HG03025 (cell line): ENCODE measurements around the gene APOA5.
A peak's percentile ranks its signal among the peaks of the same experiment; 100 is the strongest.
"Not testable (repeated sequence)": the region's sequence is repeated elsewhere in the genome, so short reads cannot be mapped to it uniquely, and the experiment has no call there.

Source experiments
- ATAC-seq: cut with Tn5 transposase; IDR thresholded peaks from one replicate; pipeline ENCODE4 v1.9.1; 2021; ENCODE audit warnings: mild to moderate bottlenecking, moderate library complexity; ENCODE audit not compliant: unreplicated experiment, low FRiP score

APOA5 gene, protein sequence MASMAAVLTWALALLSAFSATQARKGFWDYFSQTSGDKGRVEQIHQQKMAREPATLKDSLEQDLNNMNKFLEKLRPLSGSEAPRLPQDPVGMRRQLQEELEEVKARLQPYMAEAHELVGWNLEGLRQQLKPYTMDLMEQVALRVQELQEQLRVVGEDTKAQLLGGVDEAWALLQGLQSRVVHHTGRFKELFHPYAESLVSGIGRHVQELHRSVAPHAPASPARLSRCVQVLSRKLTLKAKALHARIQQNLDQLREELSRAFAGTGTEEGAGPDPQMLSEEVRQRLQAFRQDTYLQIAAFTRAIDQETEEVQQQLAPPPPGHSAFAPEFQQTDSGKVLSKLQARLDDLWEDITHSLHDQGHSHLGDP

DNA sequence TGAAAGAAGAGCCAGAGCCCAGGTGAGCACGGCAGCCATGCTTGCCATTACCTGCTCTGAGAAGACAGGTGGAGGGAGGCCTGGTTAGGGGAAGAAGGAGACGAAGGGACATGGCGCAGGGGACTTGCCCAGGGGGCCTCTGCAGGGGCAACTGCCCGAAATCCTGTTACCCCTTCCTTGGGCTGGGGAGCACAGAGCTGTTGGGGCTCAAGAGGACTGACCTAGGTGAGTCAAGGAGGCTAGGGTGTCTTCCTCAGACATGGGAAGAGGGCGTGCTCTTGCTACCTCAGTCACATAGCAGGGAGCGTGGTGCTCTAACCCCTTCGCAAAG lies at the start of gene APOA5:
Gene APOA5, minus strand, starts transcription at position 67 of the 331 bp plus-strand sequence. Its CDS starts 19 bp downstream, at position 48.
- no peak for ATAC-seq

DNA sequence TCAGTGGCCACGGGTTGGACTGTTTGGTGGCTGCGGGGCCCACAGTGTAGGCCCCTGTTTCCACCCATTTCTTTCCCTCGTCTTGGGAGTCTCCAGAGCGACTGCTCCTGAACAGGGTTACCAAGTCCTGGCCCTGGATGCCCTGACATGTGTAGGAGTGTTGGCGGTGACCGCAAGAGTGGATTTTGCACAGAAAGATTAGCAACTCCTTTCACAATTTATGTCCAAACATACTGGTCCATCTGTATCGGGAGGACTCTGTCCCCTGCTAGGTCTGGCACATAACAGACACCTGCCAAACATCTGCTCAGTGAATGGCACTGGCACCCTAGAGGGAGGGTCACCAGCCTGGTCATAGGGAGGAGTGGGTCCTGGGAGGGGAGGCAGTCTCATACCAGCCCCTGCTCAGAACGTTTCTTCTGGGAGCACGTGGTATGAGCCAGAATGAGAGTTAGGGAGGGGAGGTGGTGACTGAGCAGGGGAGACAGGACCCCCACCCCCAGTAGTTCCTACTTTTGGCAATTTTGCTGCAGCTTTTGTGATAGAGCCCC lies 49.1 kb upstream of the APOA5 start:
- ATAC-seq: no peak

DNA sequence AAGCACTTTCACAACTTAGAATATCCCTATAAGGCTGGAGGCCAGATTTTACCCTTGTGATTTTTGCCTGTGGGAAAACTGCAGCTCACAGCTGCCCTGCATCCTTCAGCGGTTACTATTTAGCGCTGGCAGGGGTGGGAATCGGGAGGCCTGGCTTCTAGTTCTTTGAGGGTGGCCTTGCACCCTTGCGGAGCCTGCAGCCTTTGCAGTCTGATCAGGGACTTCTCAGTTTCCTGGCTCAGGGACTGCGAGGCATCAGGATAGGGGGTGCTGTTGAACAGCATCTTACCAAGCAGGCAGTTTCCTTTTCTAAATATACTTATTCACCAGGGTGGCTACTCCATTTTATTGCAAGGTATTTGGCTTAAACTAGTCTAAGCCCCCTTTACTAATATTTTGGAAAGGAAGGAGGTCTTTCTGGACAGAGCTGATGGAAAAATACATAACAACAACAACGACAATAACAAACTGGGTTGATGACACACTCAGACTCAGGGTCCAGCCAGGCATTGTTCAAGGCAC lies 48.6 kb upstream of the APOA5 start:
- ATAC-seq: no peak

DNA sequence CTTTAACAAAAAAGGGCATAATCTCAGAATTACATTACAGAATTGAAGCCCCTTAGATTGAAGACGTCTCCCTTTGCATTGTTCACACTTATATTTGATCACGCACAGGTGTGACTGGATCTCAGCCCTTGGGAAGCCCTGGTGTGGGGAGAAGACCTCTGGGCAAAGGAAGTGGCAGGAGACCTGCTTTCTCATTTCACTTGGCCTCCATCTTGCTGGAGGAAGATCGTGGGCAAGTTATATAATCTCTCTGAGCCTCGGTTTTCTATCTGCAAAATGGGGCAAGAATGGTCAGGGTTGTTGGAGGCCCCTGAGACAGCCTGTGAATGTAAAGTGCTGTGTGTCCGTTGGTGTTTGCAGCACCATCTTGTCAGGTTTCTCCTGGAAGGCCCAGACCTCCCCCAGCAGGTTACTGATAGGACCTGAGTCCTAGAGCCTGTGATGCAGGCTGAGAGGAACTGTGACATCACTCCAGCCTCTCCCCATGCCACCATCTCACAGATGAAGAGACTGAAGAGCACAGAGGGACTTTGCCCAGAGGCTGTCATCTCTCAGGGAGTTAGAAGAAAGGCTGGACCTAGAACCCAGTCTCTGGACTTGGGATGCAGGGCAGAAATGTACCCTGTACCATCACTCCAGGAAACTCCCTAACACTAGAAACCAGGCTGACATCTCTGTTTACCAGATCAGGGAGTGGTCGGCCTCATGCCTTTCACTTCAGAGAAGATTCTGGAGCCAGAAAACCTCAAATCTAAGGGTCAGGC lies 46.8 kb upstream of the APOA5 start:
- no peak for ATAC-seq

DNA sequence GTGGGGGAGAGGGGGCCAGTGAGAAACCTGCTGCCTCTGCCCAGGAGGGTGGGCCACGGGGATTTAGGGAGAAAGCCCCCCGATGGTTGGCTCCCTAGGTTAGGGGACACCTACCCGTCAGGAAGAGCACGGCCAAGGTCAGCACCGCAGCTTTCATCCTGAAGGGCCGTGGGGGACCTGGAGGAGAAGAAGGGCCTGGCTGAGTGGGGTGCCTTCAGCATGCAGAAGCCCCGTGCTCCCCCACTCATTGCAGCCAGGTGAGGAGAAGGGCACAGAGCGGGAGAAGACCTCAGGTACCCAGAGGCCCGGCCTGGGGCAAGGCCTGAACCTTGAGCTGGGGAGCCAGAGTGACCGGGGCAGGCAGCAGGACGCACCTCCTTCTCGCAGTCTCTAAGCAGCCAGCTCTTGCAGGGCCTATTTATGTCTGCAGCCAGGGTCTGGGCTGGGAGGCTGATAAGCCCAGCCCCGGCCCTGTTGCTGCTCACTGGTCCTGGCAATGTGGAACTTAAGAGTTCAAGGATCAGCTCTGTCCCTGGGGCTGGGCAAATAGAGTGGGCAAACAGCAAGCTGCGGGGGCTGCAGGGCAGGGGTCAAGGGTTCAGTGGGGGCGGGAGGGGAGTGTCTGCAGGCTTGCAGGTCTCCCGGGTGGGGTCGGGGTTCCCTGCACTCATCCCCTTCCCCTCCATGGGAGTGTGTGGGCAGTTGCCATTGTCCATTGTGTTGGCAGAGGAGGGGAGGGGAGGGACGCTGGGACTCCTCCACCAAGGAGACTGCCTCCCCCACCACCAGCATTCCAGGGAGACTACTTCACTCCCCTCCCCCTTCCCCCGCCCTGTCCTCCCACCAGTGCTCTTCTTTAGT lies 45.8 kb upstream of the APOA5 start, which contains the start of gene APOA1:
Gene APOA1, minus strand, starts transcription at position 392 of the 861 bp plus-strand sequence. Its CDS starts 235 bp downstream, at position 157.
- ATAC-seq: no peak

DNA sequence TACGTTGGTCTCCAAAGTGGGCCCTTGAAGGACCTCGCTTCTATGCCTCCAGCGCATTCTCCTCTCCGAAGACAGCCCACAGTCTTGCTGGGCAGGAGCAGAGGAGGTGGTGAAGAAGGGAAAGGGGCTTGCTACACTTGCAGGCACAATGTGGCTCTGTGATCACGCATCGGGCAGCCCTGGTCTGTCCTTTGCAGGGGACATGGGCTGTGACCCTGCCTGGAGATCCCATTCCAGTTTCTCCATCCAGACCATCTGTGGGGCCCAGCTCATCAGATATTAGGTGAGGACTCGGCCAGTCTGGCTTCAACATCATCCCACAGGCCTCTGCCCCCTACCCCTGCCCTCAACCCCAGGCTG lies 44.9 kb upstream of the APOA5 start:
- ATAC-seq: no peak

DNA sequence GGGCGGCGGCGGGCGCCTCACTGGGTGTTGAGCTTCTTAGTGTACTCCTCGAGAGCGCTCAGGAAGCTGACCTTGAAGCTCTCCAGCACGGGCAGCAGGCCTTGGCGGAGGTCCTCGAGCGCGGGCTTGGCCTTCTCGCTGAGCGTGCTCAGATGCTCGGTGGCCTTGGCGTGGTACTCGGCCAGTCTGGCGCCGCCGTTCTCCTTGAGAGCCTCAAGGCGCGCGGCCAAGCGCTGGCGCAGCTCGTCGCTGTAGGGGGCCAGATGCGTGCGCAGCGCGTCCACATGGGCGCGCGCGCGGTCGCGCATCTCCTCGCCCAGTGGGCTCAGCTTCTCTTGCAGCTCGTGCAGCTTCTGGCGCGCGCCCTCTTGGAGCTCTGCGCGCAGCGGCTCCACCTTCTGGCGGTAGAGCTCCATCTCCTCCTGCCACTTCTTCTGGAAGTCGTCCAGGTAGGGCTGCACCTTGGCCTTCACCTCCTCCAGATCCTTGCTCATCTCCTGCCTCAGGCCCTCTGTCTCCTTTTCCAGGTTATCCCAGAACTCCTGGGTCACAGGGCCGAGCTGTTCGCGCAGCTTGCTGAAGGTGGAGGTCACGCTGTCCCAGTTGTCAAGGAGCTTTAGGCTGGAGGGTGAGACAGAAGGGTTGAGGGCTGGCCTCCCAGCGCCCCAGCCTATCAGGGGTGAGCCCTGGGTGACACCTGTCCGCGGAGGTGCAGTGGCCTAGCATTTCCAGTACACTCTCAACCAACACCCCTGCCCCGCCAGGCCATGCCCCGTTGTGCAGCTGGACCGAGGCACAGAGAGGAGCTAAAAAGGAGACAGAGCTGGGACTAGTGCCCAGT lies 44.3 kb upstream of the APOA5 start:
- ATAC-seq: peak; percentile 60

DNA sequence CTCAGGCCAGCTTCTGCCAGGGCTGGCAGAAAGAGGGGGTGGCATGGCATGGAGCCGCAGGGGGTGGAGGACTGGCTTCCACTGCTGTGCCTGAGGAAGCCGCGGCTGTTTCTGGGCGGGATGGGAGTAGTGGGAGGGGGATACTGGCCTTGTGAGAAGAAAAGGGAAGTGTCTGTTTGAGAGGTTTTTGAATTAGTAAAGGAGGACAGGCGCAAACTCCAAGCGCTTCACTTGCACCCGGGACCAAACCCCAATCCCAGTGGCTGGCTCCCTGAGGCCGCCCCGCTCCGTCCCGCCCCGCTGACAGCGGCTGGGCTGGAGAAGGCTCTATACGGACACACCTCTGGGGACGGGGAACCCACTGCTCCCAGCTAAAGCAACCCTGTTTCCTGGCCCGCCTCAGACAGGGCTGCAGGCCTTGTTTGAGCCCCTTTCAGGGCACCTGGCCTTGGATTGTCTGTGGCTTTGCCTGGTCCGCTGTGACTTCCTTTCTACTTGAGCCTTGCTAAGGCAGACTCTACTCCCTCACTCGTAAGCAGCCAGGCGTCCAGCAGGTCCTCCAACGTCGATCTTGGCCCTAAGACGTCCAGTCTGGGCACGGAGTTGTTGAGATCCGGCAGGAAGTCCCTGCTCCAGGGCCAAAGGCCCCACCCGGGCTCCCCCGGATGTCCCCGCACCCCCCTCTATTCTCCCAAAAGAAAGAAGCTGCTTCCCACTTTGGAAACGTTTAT lies 43.5 kb upstream of the APOA5 start:
- ATAC-seq: no peak

DNA sequence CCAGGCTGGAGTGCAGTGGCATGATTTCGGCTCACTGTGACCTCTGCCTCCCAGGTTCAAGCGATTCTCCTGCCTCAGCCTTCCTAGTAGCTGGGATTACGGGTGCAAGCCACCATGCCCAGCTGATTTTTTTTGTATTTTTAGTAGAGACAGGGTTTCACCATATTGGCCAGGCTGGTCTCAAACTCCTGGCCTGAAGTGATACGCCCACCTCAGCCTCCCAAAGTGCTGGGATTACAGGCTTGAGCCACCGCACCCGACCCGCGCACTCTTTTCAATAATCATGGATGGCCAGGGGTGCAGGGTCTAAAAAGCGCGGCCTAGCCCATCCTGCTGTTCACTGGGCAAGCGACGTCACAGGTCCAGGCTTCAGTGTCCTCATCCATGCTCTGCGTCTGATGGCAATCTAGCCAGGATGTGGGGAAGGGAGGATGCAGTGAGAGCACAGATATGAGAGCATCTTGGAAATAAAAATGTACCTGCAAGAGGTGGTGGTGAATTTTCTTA lies 42.9 kb upstream of the APOA5 start:
- ATAC-seq: not testable (repeated sequence)

DNA sequence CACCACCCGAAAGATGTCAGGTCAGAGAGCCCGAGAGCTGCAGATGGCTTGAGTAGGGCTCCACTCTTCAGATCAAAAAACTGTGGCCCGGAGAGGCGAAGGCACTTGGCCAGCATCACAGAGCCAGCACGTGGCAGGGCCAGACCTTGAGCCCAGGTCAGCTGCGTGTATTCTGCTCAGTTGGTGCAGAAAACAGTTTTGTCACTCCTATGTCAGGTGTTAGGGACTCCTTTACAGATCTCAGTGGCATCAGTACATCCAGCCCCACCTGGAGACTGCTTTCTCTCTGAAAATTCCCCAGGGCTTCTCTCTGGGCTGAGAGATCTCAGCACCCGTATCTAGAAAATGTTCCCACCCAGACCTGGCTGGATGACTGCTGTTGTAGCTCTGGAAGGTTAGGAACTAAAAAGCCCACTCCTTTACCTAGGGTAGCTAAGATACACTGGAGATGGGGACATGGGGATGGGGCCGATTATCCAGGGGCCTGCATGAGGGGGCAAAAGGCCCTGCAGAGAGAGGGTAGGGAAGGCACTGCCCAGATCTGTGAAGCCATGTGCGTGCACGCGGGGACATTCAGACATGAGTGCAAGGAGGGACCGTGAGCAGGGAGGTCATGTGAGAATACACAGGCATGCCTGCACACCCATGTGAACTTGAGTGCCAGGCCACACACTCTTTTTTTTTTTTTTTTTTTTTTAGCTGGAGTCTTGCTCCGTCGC lies 42.3 kb upstream of the APOA5 start:
- no peak for ATAC-seq

DNA sequence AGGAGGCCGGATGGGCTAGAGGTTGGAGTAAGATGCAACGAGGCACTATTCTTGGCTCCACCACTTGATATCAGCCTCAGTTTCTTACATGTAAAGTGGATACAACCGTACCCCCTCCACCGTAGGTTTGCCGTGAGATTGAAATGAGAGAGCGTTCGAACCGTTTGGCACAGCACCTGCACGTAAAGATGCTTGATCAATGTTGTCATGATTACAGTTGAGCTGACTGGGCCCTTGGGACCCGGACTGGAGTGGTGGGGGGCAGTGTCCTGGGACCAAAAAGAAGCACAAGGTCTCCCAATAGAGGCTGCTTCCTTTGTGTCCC lies 41.8 kb upstream of the APOA5 start:
- no peak for ATAC-seq

DNA sequence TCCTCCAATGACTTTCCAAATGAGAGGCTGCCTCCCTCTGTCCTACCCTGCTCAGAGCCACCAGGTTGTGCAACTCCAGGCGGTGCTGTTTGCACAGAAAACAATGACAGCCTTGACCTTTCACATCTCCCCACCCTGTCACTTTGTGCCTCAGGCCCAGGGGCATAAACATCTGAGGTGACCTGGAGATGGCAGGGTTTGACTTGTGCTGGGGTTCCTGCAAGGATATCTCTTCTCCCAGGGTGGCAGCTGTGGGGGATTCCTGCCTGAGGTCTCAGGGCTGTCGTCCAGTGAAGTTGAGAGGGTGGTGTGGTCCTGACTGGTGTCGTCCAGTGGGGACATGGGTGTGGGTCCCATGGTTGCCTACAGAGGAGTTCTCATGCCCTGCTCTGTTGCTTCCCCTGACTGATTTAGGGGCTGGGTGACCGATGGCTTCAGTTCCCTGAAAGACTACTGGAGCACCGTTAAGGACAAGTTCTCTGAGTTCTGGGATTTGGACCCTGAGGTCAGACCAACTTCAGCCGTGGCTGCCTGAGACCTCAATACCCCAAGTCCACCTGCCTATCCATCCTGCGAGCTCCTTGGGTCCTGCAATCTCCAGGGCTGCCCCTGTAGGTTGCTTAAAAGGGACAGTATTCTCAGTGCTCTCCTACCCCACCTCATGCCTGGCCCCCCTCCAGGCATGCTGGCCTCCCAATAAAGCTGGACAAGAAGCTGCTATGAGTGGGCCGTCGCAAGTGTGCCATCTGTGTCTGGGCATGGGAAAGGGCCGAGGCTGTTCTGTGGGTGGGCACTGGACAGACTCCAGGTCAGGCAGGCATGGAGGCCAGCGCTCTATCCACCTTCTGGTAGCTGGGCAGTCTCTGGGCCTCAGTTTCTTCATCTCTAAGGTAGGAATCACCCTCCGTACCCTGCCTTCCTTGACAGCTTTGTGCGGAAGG lies 40.9 kb upstream of the APOA5 start:
- ATAC-seq: no peak

DNA sequence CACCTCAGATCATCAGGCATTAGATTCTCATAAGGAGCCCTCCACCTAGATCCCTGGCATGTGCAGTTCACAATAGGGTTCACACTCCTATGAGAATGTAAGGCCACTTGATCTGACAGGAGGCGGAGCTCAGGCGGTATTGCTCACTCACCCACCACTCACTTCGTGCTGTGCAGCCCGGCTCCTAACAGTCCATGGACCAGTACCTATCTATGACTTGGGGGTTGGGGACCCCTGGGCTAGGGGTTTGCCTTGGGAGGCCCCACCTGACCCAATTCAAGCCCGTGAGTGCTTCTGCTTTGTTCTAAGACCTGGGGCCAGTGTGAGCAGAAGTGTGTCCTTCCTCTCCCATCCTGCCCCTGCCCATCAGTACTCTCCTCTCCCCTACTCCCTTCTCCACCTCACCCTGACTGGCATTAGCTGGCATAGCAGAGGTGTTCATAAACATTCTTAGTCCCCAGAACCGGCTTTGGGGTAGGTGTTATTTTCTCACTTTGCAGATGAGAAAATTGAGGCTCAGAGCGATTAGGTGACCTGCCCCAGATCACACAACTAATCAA lies 40.2 kb upstream of the APOA5 start:
- ATAC-seq: no peak

DNA sequence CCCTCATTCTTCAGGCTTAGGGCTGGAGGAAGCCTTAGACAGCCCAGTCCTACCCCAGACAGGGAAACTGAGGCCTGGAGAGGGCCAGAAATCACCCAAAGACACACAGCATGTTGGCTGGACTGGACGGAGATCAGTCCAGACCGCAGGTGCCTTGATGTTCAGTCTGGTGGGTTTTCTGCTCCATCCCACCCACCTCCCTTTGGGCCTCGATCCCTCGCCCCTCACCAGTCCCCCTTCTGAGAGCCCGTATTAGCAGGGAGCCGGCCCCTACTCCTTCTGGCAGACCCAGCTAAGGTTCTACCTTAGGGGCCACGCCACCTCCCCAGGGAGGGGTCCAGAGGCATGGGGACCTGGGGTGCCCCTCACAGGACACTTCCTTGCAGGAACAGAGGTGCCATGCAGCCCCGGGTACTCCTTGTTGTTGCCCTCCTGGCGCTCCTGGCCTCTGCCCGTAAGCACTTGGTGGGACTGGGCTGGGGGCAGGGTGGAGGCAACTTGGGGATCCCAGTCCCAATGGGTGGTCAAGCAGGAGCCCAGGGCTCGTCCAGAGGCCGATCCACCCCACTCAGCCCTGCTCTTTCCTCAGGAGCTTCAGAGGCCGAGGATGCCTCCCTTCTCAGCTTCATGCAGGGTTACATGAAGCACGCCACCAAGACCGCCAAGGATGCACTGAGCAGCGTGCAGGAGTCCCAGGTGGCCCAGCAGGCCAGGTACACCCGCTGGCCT lies 38.7 kb upstream of the APOA5 start:
- no peak for ATAC-seq

DNA sequence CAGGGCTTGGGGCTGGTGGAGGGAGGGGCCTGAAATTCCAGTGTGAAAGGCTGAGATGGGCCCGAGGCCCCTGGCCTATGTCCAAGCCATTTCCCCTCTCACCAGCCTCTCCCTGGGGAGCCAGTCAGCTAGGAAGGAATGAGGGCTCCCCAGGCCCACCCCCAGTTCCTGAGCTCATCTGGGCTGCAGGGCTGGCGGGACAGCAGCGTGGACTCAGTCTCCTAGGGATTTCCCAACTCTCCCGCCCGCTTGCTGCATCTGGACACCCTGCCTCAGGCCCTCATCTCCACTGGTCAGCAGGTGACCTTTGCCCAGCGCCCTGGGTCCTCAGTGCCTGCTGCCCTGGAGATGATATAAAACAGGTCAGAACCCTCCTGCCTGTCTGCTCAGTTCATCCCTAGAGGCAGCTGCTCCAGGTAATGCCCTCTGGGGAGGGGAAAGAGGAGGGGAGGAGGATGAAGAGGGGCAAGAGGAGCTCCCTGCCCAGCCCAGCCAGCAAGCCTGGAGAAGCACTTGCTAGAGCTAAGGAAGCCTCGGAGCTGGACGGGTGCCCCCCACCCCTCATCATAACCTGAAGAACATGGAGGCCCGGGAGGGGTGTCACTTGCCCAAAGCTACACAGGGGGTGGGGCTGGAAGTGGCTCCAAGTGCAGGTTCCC lies 38.0 kb upstream of the APOA5 start, which contains the start of gene APOC3:
Gene APOC3, plus strand, starts transcription at position 383 of the 659 bp plus-strand sequence. CDS start 676 bp downstream, outside the sequence.
- ATAC-seq: no peak
